MG63 (cell line): ENCODE data around the gene RNF40. TPM values are rescaled to one million over a fixed set of nuclear protein-coding genes. Genes with fewer than 3 reads are reported as not detected.

Experiments used
- DNase-seq: peaks from one replicate; pipeline ENCODE4 v3.0.0-alpha.2; 2020
- H3K27me3 ChIP-seq: fragments of 250-450 bp; sonication (Bioruptor Pico); 2 replicates; pipeline ENCODE4 v1.5.1; 2020; ENCODE audit warnings: mild to moderate bottlenecking, moderate library complexity
- H3K36me3 ChIP-seq: fragments of 250-450 bp; sonication (Bioruptor Pico); 2 replicates; pipeline ENCODE4 v1.5.1; 2020; ENCODE audit warnings: mild to moderate bottlenecking, moderate library complexity
- H3K4me3 ChIP-seq: fragments of 250-450 bp; sonication (Bioruptor Pico); 2 replicates; pipeline ENCODE4 v1.5.1; 2020; ENCODE audit warnings: mild to moderate bottlenecking, moderate library complexity
- H3K9me3 ChIP-seq: fragments of 250-450 bp; sonication (Bioruptor Pico); 2 replicates; pipeline ENCODE4 v1.5.1; 2020; ENCODE audit warnings: mild to moderate bottlenecking, moderate library complexity
- total RNA-seq: library from RNA; depleted of rRNA; stranded (reverse); fragments of >200 nt; shearing (Covaris generic); gene quantifications from 2 replicates; pipeline ENCODE4 v1.2.3, GENCODE V29; 2014; ENCODE audit warnings: low replicate concordance

RNF40 gene
- total RNA-seq, 1 experiment from 2014 or later = 127 TPM

- H3K4me3 ChIP-seq = no peak overlapping the region
- no peaks in the 10 kb centered on the region for H3K9me3 ChIP-seq
- H3K27me3 ChIP-seq = no peaks in the 10 kb centered on the region
- peaks cover 54% of the 10 kb centered on the region for H3K36me3 ChIP-seq
- DNase-seq = no peak
These were observed 6.0 kb upstream of the RNF40 start for GRCh38 chr16:30755955-30756780.

DNA sequence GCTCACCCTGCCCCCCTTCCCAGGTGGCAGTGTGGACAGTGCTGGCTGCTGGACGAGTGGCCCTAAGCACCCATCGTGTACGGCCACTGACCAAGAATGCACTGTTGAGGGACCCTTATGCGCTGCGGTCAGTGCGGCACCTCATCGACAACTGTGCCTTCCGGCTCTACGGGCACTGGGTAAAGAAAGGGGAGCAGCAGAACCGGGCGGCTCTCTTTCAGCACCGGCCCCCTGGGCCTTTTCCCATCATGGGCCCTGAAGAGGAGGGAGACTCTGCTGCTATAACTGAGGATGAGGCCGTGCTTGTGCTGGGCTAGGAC, 5.4 kb upstream of the RNF40 start:
- peaks cover 50% of the 10 kb centered on the region for H3K36me3 ChIP-seq
- H3K4me3 ChIP-seq = no peak overlapping the region
- H3K27me3 ChIP-seq = no peaks in the 10 kb centered on the region
- H3K9me3 ChIP-seq = no peaks in the 10 kb centered on the region
- no peak for DNase-seq

DNA sequence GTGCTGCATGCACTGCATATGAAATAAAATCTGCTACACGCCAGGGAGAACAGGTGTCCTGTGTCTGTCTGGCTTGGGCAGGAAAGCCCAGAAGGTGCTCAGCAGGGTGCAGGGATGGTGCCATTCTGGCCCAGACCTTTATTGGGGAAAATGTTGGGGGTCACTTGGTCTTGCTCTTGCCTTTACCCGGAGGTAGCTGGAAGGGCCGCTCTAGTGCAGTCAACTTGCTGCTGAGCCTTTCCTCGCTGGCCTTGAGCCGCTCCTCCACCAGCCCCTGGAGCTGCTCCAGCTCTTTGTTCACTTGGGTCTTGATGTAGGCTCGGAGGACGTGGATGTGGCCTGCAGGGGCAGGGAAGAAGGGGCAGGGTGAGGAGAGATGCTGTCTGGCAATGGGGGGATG, 4.8 kb upstream of the RNF40 start:
- no peaks in the 10 kb centered on the region for H3K27me3 ChIP-seq
- H3K36me3 ChIP-seq = peaks cover 49% of the 10 kb centered on the region
- no peaks in the 10 kb centered on the region for H3K9me3 ChIP-seq
- DNase-seq = no peak
- no peak overlapping the region for H3K4me3 ChIP-seq

DNA sequence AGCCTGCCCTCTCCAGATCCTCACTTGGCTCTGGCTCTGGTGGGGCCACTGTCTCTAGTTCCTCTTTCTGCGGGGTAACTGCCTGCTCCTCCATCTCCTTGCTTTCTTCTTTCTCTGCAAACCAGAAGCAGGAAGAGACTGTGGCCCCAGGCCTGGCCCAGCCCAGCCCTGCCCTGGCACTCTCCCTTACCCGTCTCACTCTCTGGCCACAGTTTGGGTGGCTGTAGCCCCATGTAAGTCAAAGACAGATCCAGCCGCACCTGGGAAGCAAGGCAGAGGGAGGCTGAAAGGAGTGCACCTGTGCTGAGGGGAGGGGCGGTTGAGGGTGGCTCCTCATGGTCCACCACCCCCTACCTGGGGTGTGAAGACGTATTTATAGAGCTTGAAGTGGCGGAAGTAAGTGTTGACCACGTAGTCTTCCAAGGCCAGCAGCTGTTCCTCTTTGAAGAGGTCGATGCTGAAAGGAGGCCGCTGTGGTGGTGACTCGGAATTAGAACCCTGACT, 3.1 kb upstream of the RNF40 start:
- H3K27me3 ChIP-seq = no peaks in the 10 kb centered on the region
- no peak overlapping the region for H3K4me3 ChIP-seq
- peaks cover 45% of the 10 kb centered on the region for H3K36me3 ChIP-seq
- no peak for DNase-seq
- no peaks in the 10 kb centered on the region for H3K9me3 ChIP-seq

DNA sequence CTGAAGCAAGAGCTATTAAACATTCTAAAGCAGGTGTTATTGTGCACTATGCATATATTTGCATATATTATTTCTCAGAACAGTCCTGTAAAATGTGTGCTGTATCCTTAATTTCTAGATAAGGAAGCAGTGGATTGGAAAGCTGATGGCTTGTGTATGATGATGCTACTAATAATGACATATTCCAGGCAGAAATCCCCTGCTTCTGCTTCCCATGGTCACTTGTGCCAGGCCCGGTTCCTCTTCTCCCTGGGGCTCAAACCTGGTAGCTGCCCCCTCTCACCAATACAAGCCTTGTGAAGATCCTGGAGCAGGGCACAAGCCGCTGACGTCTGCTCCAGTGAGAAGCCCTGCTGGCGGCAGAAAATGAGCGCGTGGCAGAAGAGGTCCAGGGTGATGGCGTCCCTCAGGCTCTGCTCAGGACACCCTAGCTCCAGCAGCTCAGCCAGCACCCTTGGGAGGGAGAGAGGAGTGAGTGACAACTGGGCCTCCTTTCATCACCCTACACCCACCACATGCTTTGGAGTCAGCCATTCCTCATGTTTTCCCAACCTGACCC, 2.0 kb upstream of the RNF40 start:
- Histone ChIP-seq H3K9me3 (no peaks in the 10 kb centered on the region), H3K27me3 (no peaks in the 10 kb centered on the region), H3K36me3 (peaks cover 45% of the 10 kb centered on the region), H3K4me3 (no peak overlapping the region)
- DNase-seq = no peak

- no peak for DNase-seq
- Histone ChIP-seq H3K27me3 (no peaks in the 10 kb centered on the region), H3K36me3 (peaks cover 49% of the 10 kb centered on the region), H3K4me3 (peak overlapping the region; percentile 80), H3K9me3 (no peaks in the 10 kb centered on the region)
These were observed 1.3 kb upstream of the RNF40 start for GRCh38 chr16:30760577-30761426.

DNA sequence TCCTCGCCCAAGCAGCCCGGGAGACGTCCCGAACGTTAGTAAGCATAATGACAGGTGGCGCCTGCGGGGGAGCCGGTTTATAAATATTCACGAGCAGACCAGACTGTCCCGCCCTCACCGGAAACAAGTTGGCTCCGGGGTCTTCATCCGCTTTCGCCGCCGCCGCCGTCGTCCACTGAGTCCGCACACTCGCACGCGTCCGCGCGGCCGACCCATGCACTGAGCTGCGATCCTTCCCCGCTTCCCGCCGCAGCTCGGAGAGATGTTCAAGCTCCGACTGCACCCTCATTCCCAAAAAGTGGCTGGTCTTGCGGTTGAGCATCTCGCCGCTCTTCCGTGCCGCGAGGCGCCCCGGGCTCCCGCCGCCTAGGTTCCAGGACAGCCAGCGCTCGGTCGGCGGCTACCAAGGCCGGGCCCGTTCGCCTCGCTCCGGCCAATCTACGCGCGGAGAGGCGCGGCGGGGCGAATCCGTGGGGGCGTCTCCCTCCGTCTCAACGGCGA, 645 bp upstream of the RNF40 start:
- no peaks in the 10 kb centered on the region for H3K27me3 ChIP-seq
- peak; percentile 37 for DNase-seq
- H3K36me3 ChIP-seq = peaks cover 51% of the 10 kb centered on the region
- H3K4me3 ChIP-seq = peak overlapping the region; percentile 80
- no peaks in the 10 kb centered on the region for H3K9me3 ChIP-seq

GRCh38 chr16:30762991-30763725, 1.0 kb downstream of the RNF40 start:
- no peak for DNase-seq
- H3K36me3 ChIP-seq = peaks cover 59% of the 10 kb centered on the region
- H3K27me3 ChIP-seq = no peaks in the 10 kb centered on the region
- H3K4me3 ChIP-seq = peak overlapping the region; percentile 80
- no peaks in the 10 kb centered on the region for H3K9me3 ChIP-seq

GRCh38 chr16:30764086-30764485, 2.0 kb downstream of the RNF40 start:
- Histone ChIP-seq H3K4me3 (no peak overlapping the region), H3K27me3 (no peaks in the 10 kb centered on the region), H3K9me3 (no peaks in the 10 kb centered on the region), H3K36me3 (peaks cover 69% of the 10 kb centered on the region)
- no peak for DNase-seq

GRCh38 chr16:30764816-30765465, 2.8 kb downstream of the RNF40 start:
- Histone ChIP-seq H3K27me3 (no peaks in the 10 kb centered on the region), H3K4me3 (no peak overlapping the region), H3K36me3 (peaks cover 73% of the 10 kb centered on the region), H3K9me3 (no peaks in the 10 kb centered on the region)
- DNase-seq = no peak

GRCh38 chr16:30766206-30766932, 4.2 kb downstream of the RNF40 start:
- peaks cover 79% of the 10 kb centered on the region for H3K36me3 ChIP-seq
- no peaks in the 10 kb centered on the region for H3K27me3 ChIP-seq
- no peak for DNase-seq
- no peak overlapping the region for H3K4me3 ChIP-seq
- no peaks in the 10 kb centered on the region for H3K9me3 ChIP-seq

DNA sequence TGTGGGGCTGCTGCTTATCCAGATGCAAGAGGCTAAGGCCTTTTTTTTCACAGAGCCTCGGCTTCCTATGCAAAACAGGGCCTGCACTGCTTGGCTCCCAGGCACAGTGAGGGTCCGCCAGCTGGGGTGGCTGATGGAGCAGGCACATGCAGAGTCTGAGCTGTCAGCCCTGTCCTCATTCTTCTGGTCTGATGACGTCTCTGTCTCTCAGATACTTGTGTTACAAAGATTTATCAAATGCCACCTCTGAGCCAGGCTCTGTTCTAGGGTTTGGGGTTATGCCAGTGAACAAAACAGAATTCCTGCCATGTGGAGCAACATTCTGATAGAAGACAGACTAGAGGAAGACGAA, 4.8 kb downstream of the RNF40 start:
- no peak overlapping the region for H3K4me3 ChIP-seq
- no peak for DNase-seq
- no peaks in the 10 kb centered on the region for H3K27me3 ChIP-seq
- H3K36me3 ChIP-seq = peaks cover 85% of the 10 kb centered on the region
- H3K9me3 ChIP-seq = no peaks in the 10 kb centered on the region

DNA sequence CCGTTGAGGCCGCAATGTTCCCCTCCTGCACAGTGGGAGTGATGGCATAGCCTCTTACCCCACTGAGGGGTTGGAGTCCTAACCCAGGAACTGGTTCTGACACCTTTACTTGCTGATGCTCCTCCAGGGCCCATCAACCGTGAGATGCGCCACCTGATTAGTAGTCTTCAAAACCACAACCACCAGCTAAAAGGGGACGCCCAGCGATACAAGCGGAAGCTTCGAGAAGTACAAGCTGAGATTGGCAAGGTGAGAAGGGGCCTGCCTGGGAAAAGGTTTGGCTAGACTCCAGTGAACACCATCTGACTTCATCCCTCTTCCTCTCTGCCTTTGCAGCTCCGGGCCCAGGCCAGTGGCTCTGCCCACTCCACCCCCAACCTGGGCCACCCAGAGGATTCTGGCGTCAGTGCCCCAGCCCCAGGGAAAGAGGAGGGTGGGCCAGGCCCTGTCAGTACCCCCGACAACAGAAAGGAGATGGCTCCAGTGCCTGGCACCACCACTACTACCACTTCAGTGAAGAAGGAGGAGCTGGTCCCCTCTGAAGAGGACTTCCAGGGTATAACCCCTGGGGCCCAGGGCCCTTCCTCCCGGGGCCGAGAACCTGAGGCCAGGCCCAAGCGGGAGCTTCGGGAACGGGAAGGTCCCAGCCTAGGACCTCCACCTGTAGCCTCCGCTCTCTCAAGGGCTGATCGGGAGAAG, 5.8 kb downstream of the RNF40 start:
- Histone ChIP-seq H3K36me3 (peaks cover 92% of the 10 kb centered on the region), H3K9me3 (no peaks in the 10 kb centered on the region), H3K27me3 (no peaks in the 10 kb centered on the region), H3K4me3 (no peak overlapping the region)
- no peak for DNase-seq

DNA sequence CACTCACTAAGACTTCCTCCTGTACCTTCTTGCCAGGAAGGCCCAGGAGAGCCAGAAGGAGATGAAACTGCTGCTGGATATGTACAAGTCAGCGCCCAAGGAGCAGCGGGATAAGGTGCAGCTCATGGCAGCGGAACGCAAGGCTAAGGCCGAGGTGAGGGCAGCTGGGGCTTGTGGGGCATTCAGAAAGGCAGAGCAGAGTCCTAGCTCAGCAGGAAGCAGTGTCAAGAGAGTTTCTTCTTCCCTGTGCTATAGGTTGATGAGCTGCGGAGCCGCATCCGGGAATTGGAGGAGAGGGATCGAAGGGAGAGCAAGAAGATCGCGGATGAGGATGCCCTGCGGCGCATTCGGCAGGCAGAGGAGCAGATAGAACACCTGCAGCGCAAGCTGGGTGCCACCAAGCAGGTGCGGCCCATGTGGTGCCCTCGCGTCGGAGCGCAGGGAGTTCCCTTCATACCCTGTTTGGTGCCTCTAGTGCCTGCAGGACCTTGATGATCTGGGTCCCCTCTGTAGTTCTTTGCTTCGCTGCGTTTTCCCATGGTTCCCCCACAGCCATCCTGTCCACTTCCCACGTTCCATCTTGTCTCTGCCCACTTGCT, 6.6 kb downstream of the RNF40 start:
- peaks cover 87% of the 10 kb centered on the region for H3K36me3 ChIP-seq
- H3K27me3 ChIP-seq = no peaks in the 10 kb centered on the region
- H3K4me3 ChIP-seq = no peak overlapping the region
- no peak for DNase-seq
- H3K9me3 ChIP-seq = no peaks in the 10 kb centered on the region
